NCI-H1105 treated with DMSO at 0.1 percent for 48 hours (cell line): Measurements from ENCODE around the gene ATXN7L1.
"Not testable (repeated sequence)": the region's sequence is repeated elsewhere in the genome, so short reads cannot be mapped to it uniquely, and the experiment has no call there.

ENCODE experiments used
- DNase-seq: peaks from one replicate; lab custom pipeline; 2025; lab: John Stamatoyannopoulos, UW

ATXN7L1 gene

GRCh38 chr7:105705427-105705826, 171.0 kb downstream of the ATXN7L1 start:
- no peak for DNase-seq

- no peak for DNase-seq
Observed at GRCh38 chr7:105703207-105703930, 173.0 kb downstream of the ATXN7L1 start.

GRCh38 chr7:105699568-105700236, 176.7 kb downstream of the ATXN7L1 start:
- no peak for DNase-seq

GRCh38 chr7:105698531-105698930, 177.9 kb downstream of the ATXN7L1 start:
- no peak for DNase-seq

GRCh38 chr7:105697753-105698152, 178.6 kb downstream of the ATXN7L1 start:
- DNase-seq: no peak

GRCh38 chr7:105697169-105697568, 179.2 kb downstream of the ATXN7L1 start:
- not testable (repeated sequence) for DNase-seq

GRCh38 chr7:105693576-105693975, 182.8 kb downstream of the ATXN7L1 start:
- no peak for DNase-seq

GRCh38 chr7:105691680-105692564, 184.5 kb downstream of the ATXN7L1 start:
- DNase-seq: peak; percentile 73

GRCh38 chr7:105691082-105691679, 185.2 kb downstream of the ATXN7L1 start:
- DNase-seq: no peak

GRCh38 chr7:105690325-105690945, 186.0 kb downstream of the ATXN7L1 start:
- peak; percentile 21 for DNase-seq

GRCh38 chr7:105689067-105689819, 187.2 kb downstream of the ATXN7L1 start:
- no peak for DNase-seq

GRCh38 chr7:105688617-105689016, 187.8 kb downstream of the ATXN7L1 start:
- DNase-seq: no peak

- DNase-seq: no peak
Observed at GRCh38 chr7:105685161-105685560, 191.2 kb downstream of the ATXN7L1 start.

GRCh38 chr7:105682341-105683060, 193.9 kb downstream of the ATXN7L1 start:
- DNase-seq: peak; percentile 85

GRCh38 chr7:105680505-105681187, 195.8 kb downstream of the ATXN7L1 start:
- DNase-seq: no peak

GRCh38 chr7:105678811-105679495, 197.4 kb downstream of the ATXN7L1 start:
- no peak for DNase-seq

- DNase-seq: no peak
Observed at GRCh38 chr7:105677817-105678573, 198.4 kb downstream of the ATXN7L1 start.

GRCh38 chr7:105677410-105677730, 199.0 kb downstream of the ATXN7L1 start:
- DNase-seq: no peak
